HG03139 (cell line): Measurements from ENCODE around the gene SPDYE11.
"Not testable (repeated sequence)": the region's sequence is repeated elsewhere in the genome, so short reads cannot be mapped to it uniquely, and the experiment has no call there.

Experiments used
- ATAC-seq: cut with Tn5 transposase; IDR thresholded peaks from one replicate; pipeline ENCODE4 v1.9.1; 2021; ENCODE audit not compliant: unreplicated experiment

Gene SPDYE11

GRCh38 chr7:73057811-73058210 lies at the start of gene SPDYE11:
SPDYE11 (minus strand) TSS chr7:73057911; CDS start chr7:73056111, 1,800 bp downstream.
- not testable (repeated sequence) for ATAC-seq

- not testable (repeated sequence) for ATAC-seq
Measured at GRCh38 chr7:73085938-73086337, 28.2 kb upstream of the SPDYE11 start, which contains the start of gene SPDYE9. SPDYE9 (minus strand) TSS chr7:73086038; CDS start chr7:73084238, 1,800 bp downstream.

- not testable (repeated sequence) for ATAC-seq
Measured at GRCh38 chr7:73029666-73030065, 28.0 kb downstream of the SPDYE11 start, which contains the start of gene SPDYE8. SPDYE8 (minus strand) TSS chr7:73029766; CDS start chr7:73027966, 1,800 bp downstream.

- ATAC-seq = not testable (repeated sequence)
Measured at GRCh38 chr7:73006491-73006890, 51.2 kb downstream of the SPDYE11 start.

- ATAC-seq = peak; percentile 81
Measured at GRCh38 chr7:73005693-73006447, 51.8 kb downstream of the SPDYE11 start.

GRCh38 chr7:73005356-73005692 lies 52.4 kb downstream of the SPDYE11 start:
- peak; percentile 67 for ATAC-seq

- ATAC-seq = not testable (repeated sequence)
Measured at GRCh38 chr7:72997887-72998468, 59.7 kb downstream of the SPDYE11 start.
